HG03280 (cell line): ENCODE results near the gene SRRM3.
"Not testable (repeated sequence)": the region's sequence is repeated elsewhere in the genome, so short reads cannot be mapped to it uniquely, and the experiment has no call there.

ENCODE experiments used
- ATAC-seq: cut with Tn5 transposase; IDR thresholded peaks from one replicate; pipeline ENCODE4 v1.9.1; 2021; ENCODE audit warnings: mild to moderate bottlenecking, moderate library complexity; ENCODE audit not compliant: unreplicated experiment

Gene SRRM3

GRCh38 chr7:76334320-76334967 lies 132.7 kb downstream of the SRRM3 start:
- no peak for ATAC-seq

- ATAC-seq, result not testable (repeated sequence)
These were observed 133.7 kb downstream of the SRRM3 start for GRCh38 chr7:76335417-76335816.

GRCh38 chr7:76336094-76336493 lies 134.4 kb downstream of the SRRM3 start:
- no peak for ATAC-seq
